ENCODE measurements around the gene ZC3H4. TPM values are rescaled to one million over a fixed set of nuclear protein-coding genes. Genes with fewer than 3 reads are reported as not detected.

ZC3H4 gene
- total RNA-seq, 6 experiments from 2014 or later: 8.3 to 19.1 (median 15.1) TPM

DNA sequence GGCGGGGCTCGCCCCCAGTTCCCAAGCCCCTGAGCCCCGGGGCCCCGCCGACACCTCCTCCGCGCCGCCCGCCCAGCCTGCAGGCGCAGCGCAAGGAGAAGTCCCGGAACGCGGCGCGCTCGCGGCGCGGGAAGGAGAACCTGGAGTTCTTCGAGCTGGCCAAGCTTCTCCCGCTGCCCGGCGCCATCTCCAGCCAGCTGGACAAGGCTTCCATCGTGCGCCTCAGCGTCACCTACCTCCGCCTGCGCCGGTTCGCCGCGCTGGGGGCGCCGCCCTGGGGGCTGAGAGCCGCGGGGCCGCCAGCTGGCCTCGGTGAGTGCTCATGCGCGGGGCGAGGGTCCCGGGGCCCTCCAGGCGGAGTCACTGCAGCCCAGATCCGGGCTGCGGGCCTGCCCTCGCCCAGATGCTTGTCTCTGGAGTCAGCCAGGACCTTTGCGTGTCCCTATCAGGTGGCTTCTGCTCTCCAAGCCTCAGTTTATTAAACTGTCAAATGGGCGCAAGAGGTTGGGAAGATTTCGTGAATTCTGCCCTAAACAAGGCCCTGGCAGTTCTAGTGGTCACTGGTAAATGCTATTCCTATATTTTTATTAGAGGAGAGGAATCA is 91.9 kb downstream of the ZC3H4 start:
- Histone ChIP-seq H3K9me3 (no peaks in the 10 kb centered on the region), H3K36me3 (no peaks in the 10 kb centered on the region), H3K4me3 (no peak overlapping the region), H3K4me1 (peaks cover 0 to 19% (median 2%) of the 10 kb centered on the region in 4 donors), H3K27ac (no peak overlapping the region), H3K27me3 (peaks cover 0 to 21% of the 10 kb centered on the region in 2 donors)
- TF ChIP-seq, protein P1, sequence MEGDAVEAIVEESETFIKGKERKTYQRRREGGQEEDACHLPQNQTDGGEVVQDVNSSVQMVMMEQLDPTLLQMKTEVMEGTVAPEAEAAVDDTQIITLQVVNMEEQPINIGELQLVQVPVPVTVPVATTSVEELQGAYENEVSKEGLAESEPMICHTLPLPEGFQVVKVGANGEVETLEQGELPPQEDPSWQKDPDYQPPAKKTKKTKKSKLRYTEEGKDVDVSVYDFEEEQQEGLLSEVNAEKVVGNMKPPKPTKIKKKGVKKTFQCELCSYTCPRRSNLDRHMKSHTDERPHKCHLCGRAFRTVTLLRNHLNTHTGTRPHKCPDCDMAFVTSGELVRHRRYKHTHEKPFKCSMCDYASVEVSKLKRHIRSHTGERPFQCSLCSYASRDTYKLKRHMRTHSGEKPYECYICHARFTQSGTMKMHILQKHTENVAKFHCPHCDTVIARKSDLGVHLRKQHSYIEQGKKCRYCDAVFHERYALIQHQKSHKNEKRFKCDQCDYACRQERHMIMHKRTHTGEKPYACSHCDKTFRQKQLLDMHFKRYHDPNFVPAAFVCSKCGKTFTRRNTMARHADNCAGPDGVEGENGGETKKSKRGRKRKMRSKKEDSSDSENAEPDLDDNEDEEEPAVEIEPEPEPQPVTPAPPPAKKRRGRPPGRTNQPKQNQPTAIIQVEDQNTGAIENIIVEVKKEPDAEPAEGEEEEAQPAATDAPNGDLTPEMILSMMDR (IDR thresholded peaks at IDR 0.05): no peak
- no peak for TF ChIP-seq POLR2A (IDR thresholded peaks at IDR 0.05)
- intact Hi-C loops (cut with DNase I): no loop called here
- ATAC-seq (peak in 1 of 4 donors; percentile 29), DNase-seq (no peak)
- WGBS (ENCODE audit: insufficient coverage, low coverage, low lambda C conversion rate, missing lambda C conversion rate): 7% methylated on average over 12 of the region's 50 CpGs

DNA sequence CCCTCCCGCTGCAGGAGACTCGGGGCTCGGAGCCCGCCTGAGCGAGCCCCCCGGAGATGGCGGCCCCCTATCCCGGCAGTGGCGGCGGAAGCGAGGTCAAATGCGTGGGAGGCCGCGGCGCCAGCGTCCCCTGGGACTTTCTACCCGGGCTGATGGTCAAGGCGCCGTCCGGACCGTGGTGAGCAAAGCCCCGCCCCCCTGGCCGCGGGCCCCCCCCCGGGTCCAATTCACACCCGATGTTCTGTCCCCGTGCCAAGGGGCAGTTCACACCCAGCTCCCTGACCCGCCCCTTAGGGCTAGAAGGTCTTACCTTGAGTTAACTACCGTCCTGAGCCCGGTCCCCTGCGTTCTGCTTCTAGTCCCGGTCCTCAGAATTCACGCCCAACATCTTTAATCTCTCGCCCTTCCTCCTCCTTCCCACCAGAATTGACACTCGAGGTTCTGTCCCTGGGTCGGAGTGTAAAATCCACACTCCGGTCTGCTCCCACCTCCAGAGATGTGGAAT is 92.5 kb downstream of the ZC3H4 start:
- Histone ChIP-seq H3K4me3 (no peak overlapping the region), H3K36me3 (no peaks in the 10 kb centered on the region), H3K27ac (no peak overlapping the region), H3K4me1 (peaks cover 0 to 19% (median 2%) of the 10 kb centered on the region in 4 donors), H3K9me3 (no peaks in the 10 kb centered on the region), H3K27me3 (peaks cover 0 to 21% of the 10 kb centered on the region in 2 donors)
- no peak for DNase-seq
- intact Hi-C loops (cut with DNase I): no loop called here
- peak in 2 of 4 donors; percentile 19 to 36 for ATAC-seq
- 3% methylated on average over 8 of the region's 37 CpGs for WGBS (ENCODE audit: insufficient coverage, low coverage, low lambda C conversion rate, missing lambda C conversion rate)
- TF ChIP-seq POLR2A (IDR thresholded peaks at IDR 0.05): no peak
- TF ChIP-seq, protein P1 (IDR thresholded peaks at IDR 0.05): no peak

DNA sequence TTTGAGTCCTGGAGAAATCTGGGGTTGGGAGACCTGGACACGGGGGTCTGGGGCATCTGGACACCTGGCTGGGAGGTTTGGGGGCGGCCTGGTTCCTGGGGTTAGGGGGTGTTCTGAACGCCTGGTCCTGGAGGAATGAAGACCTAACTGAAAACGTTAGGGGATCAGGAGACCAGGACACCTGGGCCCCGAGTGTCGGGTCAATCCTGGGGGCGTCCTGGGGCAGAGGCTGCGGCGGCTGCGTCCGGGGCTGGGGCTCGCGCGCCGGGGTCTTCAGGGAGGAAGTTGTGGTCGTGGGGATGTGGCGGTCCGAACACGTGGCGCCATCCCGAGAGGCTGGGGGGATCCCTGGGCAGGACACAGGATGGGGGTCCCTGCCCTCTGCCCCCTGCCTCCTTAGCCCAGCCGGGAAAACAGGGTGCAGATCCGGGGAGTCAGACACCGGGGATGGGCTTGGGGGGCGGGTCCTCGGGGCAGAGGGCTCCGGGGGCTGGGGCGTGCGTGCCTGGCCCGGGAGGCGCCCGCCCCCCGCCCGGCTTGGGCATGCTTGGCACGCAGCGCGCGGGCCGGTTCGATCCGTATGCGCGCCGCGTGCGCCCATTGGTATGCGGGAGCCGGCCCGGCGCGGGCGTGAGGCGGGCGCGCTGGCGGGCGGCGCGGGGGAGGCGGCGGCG is 93.3 kb downstream of the ZC3H4 start:
- DNase-seq (no peak), ATAC-seq (no peak)
- peaks cover 0 to 19% (median 2%) of the 10 kb centered on the region in 4 donors for H3K4me1 ChIP-seq
- H3K4me3 ChIP-seq: no peak overlapping the region
- TF ChIP-seq, protein P1 (IDR thresholded peaks at IDR 0.05): no peak
- no peak for TF ChIP-seq POLR2A (IDR thresholded peaks at IDR 0.05)
- no peaks in the 10 kb centered on the region for H3K9me3 ChIP-seq
- no peaks in the 10 kb centered on the region for H3K36me3 ChIP-seq
- H3K27ac ChIP-seq: no peak overlapping the region
- intact Hi-C loops (cut with DNase I): no loop called here
- peaks cover 0 to 21% of the 10 kb centered on the region in 2 donors for H3K27me3 ChIP-seq
- no CpG with 5 or more reads among the region's 62 CpGs for WGBS (ENCODE audit: insufficient coverage, low coverage, low lambda C conversion rate, missing lambda C conversion rate)

DNA sequence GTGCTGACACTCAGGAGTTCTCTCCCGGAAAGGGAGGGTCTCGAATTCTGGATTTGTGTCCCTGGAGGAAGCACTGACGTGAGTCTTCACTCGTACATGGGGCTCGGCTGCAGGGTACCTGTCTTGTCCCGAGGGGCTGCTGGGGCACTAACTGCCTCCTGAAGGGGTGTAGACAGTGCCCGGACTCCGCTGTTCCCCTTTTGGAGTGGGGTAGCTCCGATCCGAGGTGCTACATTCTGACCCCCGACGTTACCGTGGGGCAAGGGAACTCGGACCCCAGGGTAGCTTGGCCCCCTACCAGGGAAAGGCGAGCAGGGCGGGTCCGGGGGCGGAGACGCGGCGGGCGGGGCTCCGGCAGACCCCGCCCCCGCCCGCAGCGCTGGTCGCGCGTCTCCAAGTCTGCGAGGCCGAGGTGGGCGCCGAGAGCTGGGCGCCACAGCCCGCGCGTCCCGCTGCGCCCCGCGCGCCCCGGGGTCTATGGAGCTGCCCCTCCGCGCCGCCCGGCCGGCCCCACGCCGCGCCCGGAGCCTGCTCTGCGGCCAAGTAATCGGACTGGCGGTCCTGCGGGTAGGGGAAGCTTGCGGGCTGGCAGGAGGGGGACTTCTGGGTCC is 94.0 kb downstream of the ZC3H4 start, which contains the start of gene NPAS1:
NPAS1 (plus strand) TSS at position 407 of the 611 bp plus-strand sequence. CDS start 1,211 bp downstream, outside the sequence.
- DNase-seq: no peak
- ATAC-seq: peak; percentile 17 to 46 (median 26)
- peaks cover 0 to 21% of the 10 kb centered on the region in 2 donors for H3K27me3 ChIP-seq

More for the DNA sequence above, 94.0 kb downstream of the ZC3H4 start, which contains the start of gene NPAS1:
- no peak within 1 kb of the TSS for H3K27ac ChIP-seq
- TF ChIP-seq, protein P1 (IDR thresholded peaks at IDR 0.05): no peak
- TF ChIP-seq POLR2A (IDR thresholded peaks at IDR 0.05): no peak
- H3K4me1 ChIP-seq: peaks cover 0 to 19% (median 2%) of the 10 kb centered on the region in 4 donors
- intact Hi-C loops (cut with DNase I): no loop called here
- no peaks in the 10 kb centered on the region for H3K9me3 ChIP-seq
- H3K4me3 ChIP-seq: peak within 1 kb of the TSS in 1 of 3 donors; percentile 19
- no peaks in the 10 kb centered on the region for H3K36me3 ChIP-seq
- 3% methylated on average over 6 of the region's 58 CpGs for WGBS (ENCODE audit: insufficient coverage, low coverage, low lambda C conversion rate, missing lambda C conversion rate)
